ENCODE measurements around the gene PADI2.

The PADI2 gene

GRCh38 chr1:17123196-17124045 is 4.2 kb upstream of the PADI2 start:
- peaks cover 36% of the 10 kb centered on the region for H3K27me3 ChIP-seq (ENCODE audit: control insufficient read depth, low read length)
- no peak overlapping the region for H3K4me2 ChIP-seq (ENCODE audit: low read length)
- no peaks in the 10 kb centered on the region for H3K36me3 ChIP-seq (ENCODE audit: control insufficient read depth, low read length)

DNA sequence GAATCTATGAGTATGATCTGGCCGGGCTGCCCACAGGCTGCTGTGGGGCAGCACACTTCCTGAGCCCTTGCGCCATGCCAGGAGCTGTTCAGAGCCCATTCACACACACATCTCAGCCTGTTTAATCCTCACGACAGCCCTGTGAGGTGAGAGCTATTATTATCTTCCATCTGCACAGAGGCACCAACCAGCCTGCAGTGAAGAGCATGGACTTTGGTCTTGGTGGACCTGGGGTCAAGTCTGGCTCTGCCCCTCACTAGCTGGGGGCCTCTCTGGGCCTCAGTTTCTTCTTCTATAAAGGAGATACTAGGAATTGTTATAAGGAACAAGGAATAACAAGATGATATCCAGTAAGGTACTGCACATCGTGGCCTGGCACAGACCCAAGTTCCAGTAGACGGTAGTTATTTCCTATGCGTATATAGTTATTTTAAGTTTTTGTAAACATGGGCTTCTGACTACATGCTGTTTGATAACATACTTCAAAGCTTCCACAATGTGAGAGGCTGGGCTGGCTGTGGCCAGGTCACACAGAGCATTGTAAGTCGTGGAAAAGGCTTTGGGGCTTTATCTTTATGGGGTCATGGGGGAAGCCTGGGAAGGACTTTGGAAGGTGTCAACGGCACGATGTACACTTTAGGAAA is 3.4 kb upstream of the PADI2 start:
- TF ChIP-seq EZH2phosphoT487 (IDR thresholded peaks at IDR 0.05; ENCODE audit: borderline replicate concordance, low read length) = no peak
- TF ChIP-seq, protein P1, sequence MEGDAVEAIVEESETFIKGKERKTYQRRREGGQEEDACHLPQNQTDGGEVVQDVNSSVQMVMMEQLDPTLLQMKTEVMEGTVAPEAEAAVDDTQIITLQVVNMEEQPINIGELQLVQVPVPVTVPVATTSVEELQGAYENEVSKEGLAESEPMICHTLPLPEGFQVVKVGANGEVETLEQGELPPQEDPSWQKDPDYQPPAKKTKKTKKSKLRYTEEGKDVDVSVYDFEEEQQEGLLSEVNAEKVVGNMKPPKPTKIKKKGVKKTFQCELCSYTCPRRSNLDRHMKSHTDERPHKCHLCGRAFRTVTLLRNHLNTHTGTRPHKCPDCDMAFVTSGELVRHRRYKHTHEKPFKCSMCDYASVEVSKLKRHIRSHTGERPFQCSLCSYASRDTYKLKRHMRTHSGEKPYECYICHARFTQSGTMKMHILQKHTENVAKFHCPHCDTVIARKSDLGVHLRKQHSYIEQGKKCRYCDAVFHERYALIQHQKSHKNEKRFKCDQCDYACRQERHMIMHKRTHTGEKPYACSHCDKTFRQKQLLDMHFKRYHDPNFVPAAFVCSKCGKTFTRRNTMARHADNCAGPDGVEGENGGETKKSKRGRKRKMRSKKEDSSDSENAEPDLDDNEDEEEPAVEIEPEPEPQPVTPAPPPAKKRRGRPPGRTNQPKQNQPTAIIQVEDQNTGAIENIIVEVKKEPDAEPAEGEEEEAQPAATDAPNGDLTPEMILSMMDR (IDR thresholded peaks at IDR 0.05; ENCODE audit: low read depth, low read length, poor library complexity, severe bottlenecking) = no peak
- H3K27me3 ChIP-seq (ENCODE audit: control insufficient read depth, low read length) = peaks cover 44% of the 10 kb centered on the region
- no peaks in the 10 kb centered on the region for H4K20me1 ChIP-seq (ENCODE audit: control insufficient read depth, insufficient read depth, low read depth, low read length)
- no peak overlapping the region for H3K4me3 ChIP-seq (ENCODE audit: low read length)
- peaks cover 26% of the 10 kb centered on the region for H3K4me1 ChIP-seq (ENCODE audit: control insufficient read depth, low read length)
- no peak overlapping the region for H3K27ac ChIP-seq (ENCODE audit: low read depth, low read length)
- H3K36me3 ChIP-seq (ENCODE audit: control insufficient read depth, low read length) = no peaks in the 10 kb centered on the region
- H3K4me2 ChIP-seq (ENCODE audit: low read length) = no peak overlapping the region
- H3K79me2 ChIP-seq (ENCODE audit: control insufficient read depth, low read length) = no peaks in the 10 kb centered on the region
- H3F3A ChIP-seq (ENCODE audit: control insufficient read depth, insufficient read depth) = no peaks in the 10 kb centered on the region
- H3K9me3 ChIP-seq (ENCODE audit: control insufficient read depth, insufficient read depth, low read length) = no peaks in the 10 kb centered on the region
- no peaks in the 10 kb centered on the region for H3K9me2 ChIP-seq (replicated peaks; ENCODE audit: control insufficient read depth, low read length)

More at GRCh38 chr1:17123196-17124045, 4.2 kb upstream of the PADI2 start:
- Histone ChIP-seq H3F3A (ENCODE audit: control insufficient read depth, insufficient read depth) (no peaks in the 10 kb centered on the region), H3K79me2 (ENCODE audit: control insufficient read depth, low read length) (no peaks in the 10 kb centered on the region), H3K27ac (ENCODE audit: low read depth, low read length) (no peak overlapping the region), H4K20me1 (ENCODE audit: control insufficient read depth, insufficient read depth, low read depth, low read length) (no peaks in the 10 kb centered on the region), H3K9me3 (ENCODE audit: control insufficient read depth, insufficient read depth, low read length) (no peaks in the 10 kb centered on the region), H3K4me1 (ENCODE audit: control insufficient read depth, low read length) (peaks cover 29% of the 10 kb centered on the region), H3K4me3 (ENCODE audit: low read length) (no peak overlapping the region), H3K9me2 (replicated peaks; ENCODE audit: control insufficient read depth, low read length) (no peaks in the 10 kb centered on the region)
- no peak for TF ChIP-seq EZH2phosphoT487 (IDR thresholded peaks at IDR 0.05; ENCODE audit: borderline replicate concordance, low read length)
- TF ChIP-seq, protein P1 (IDR thresholded peaks at IDR 0.05; ENCODE audit: low read depth, low read length, poor library complexity, severe bottlenecking) = no peak

GRCh38 chr1:17121881-17122280 is 2.6 kb upstream of the PADI2 start:
- H3K9me2 ChIP-seq (replicated peaks; ENCODE audit: control insufficient read depth, low read length) = no peaks in the 10 kb centered on the region
- H3K36me3 ChIP-seq (ENCODE audit: control insufficient read depth, low read length) = no peaks in the 10 kb centered on the region
- peaks cover 26% of the 10 kb centered on the region for H3K4me1 ChIP-seq (ENCODE audit: control insufficient read depth, low read length)
- no peak overlapping the region for H3K4me3 ChIP-seq (ENCODE audit: low read length)
- no peaks in the 10 kb centered on the region for H4K20me1 ChIP-seq (ENCODE audit: control insufficient read depth, insufficient read depth, low read depth, low read length)
- no peaks in the 10 kb centered on the region for H3K79me2 ChIP-seq (ENCODE audit: control insufficient read depth, low read length)
- no peak overlapping the region for H3K4me2 ChIP-seq (ENCODE audit: low read length)
- H3K9me3 ChIP-seq (ENCODE audit: control insufficient read depth, insufficient read depth, low read length) = no peaks in the 10 kb centered on the region
- peaks cover 48% of the 10 kb centered on the region for H3K27me3 ChIP-seq (ENCODE audit: control insufficient read depth, low read length)
- H3K27ac ChIP-seq (ENCODE audit: low read depth, low read length) = no peak overlapping the region
- TF ChIP-seq EZH2phosphoT487 (IDR thresholded peaks at IDR 0.05; ENCODE audit: borderline replicate concordance, low read length) = no peak
- TF ChIP-seq, protein P1 (IDR thresholded peaks at IDR 0.05; ENCODE audit: low read depth, low read length, poor library complexity, severe bottlenecking) = no peak
- H3F3A ChIP-seq (ENCODE audit: control insufficient read depth, insufficient read depth) = no peaks in the 10 kb centered on the region
